GM18505 (cell line): ENCODE results near the gene OR3A3.
"Not testable (repeated sequence)": the region's sequence is repeated elsewhere in the genome, so short reads cannot be mapped to it uniquely, and the experiment has no call there.

Experiments used
- ATAC-seq: cut with Tn5 transposase; IDR thresholded peaks from one replicate; pipeline ENCODE4 v1.9.1; 2021; ENCODE audit not compliant: unreplicated experiment
- POLR2A ChIP-seq: IDR thresholded peaks from 4 replicates; pipeline ENCODE4 v1.6.1; 2011; ENCODE audit warnings: borderline replicate concordance; ENCODE audit not compliant: insufficient read depth, insufficient read length; ENCODE audit errors: extremely low read depth

OR3A3 gene

GRCh38 chr17:3411070-3411469 lies at the start of gene OR3A3:
TSS of gene OR3A3 (plus strand) at chr17:3411370.
- no peak for ATAC-seq
- no peak for TF ChIP-seq POLR2A

- ATAC-seq, result not testable (repeated sequence)
These were observed 40.0 kb upstream of the OR3A3 start for GRCh38 chr17:3371167-3371566.

GRCh38 chr17:3378321-3378720 lies 32.8 kb upstream of the OR3A3 start:
- no peak for TF ChIP-seq POLR2A
- ATAC-seq, result no peak

- TF ChIP-seq POLR2A, result no peak
- ATAC-seq, result no peak
These were observed 29.2 kb upstream of the OR3A3 start for GRCh38 chr17:3381957-3382356.

- ATAC-seq, result no peak
- TF ChIP-seq POLR2A, result no peak
These were observed 25.0 kb upstream of the OR3A3 start, which contains the start of gene OR3A2 for GRCh38 chr17:3385869-3386816. TSS of gene OR3A2 (minus strand) at chr17:3386308.

- TF ChIP-seq POLR2A, result no peak
- ATAC-seq, result no peak
These were observed 21.4 kb upstream of the OR3A3 start for GRCh38 chr17:3389791-3390190.

GRCh38 chr17:3397801-3398200 lies 13.4 kb upstream of the OR3A3 start:
- not testable (repeated sequence) for ATAC-seq

- TF ChIP-seq POLR2A, result no peak
- ATAC-seq, result no peak
These were observed 12.9 kb upstream of the OR3A3 start, which contains the start of gene OR1E1 for GRCh38 chr17:3398310-3398709. TSS of gene OR1E1 (minus strand) at chr17:3398410. CDS start at chr17:3398410, 0 bp downstream.

GRCh38 chr17:3400055-3400454 lies 11.1 kb upstream of the OR3A3 start:
- no peak for TF ChIP-seq POLR2A
- no peak for ATAC-seq

- TF ChIP-seq POLR2A, result no peak
- no peak for ATAC-seq
These were observed 9.4 kb upstream of the OR3A3 start for GRCh38 chr17:3401786-3402185.

- not testable (repeated sequence) for ATAC-seq
These were observed 7.3 kb upstream of the OR3A3 start for GRCh38 chr17:3403856-3404255.

- not testable (repeated sequence) for ATAC-seq
These were observed 1.0 kb downstream of the OR3A3 start for GRCh38 chr17:3412216-3412615.

- TF ChIP-seq POLR2A, result no peak
- no peak for ATAC-seq
These were observed 4.4 kb downstream of the OR3A3 start for GRCh38 chr17:3415610-3416009.

GRCh38 chr17:3418222-3418621 lies 7.1 kb downstream of the OR3A3 start:
- no peak for TF ChIP-seq POLR2A
- ATAC-seq, result no peak

- not testable (repeated sequence) for ATAC-seq
These were observed 22.0 kb downstream of the OR3A3 start for GRCh38 chr17:3433215-3433614.

- ATAC-seq, result no peak
- TF ChIP-seq POLR2A, result no peak
These were observed 22.6 kb downstream of the OR3A3 start, which contains the start of gene OR1E2 for GRCh38 chr17:3433741-3434140. TSS of gene OR1E2 (minus strand) at chr17:3433841. CDS start at chr17:3433841, 0 bp downstream.
